ENCODE data around the gene RUNDC3A. TPM values are rescaled to one million over a fixed set of nuclear protein-coding genes. Genes with fewer than 3 reads are reported as not detected.

RUNDC3A gene
- total and polyA plus RNA-seq, 2 of the 13 experiments (the other 11 are each of a cell fraction or from before 2014, with no cell fraction given), result 0.25 TPM; not detected in 1

GRCh38 chr17:44323359-44324091 is 15.1 kb downstream of the RUNDC3A start (continued):
- TF ChIP-seq ZNF335 (CRISPR knock-in tag; IDR thresholded peaks at IDR 0.05) (no peak), JUNB (CRISPR knock-in tag; IDR thresholded peaks at IDR 0.05; ENCODE audit: borderline replicate concordance) (no peak; the same call in 1 of the 2 replicates), CBX5 (CRISPR knock-in tag; IDR thresholded peaks at IDR 0.05; ENCODE audit: borderline replicate concordance) (no peak), ATF3 (CRISPR knock-in tag; IDR thresholded peaks at IDR 0.05) (no peak), ZNF280D (CRISPR knock-in tag; IDR thresholded peaks at IDR 0.05) (peak; percentile 61), FOXC1 (CRISPR knock-in tag; IDR thresholded peaks at IDR 0.05; ENCODE audit: borderline replicate concordance) (0 out of 2 replicates have a peak, but pooled peaks have one; percentile 65), ZBTB4 (CRISPR knock-in tag; IDR thresholded peaks at IDR 0.05; ENCODE audit: borderline replicate concordance) (no peak; the same call in 1 of the 2 replicates), BCL6 (CRISPR knock-in tag; IDR thresholded peaks at IDR 0.05) (no peak), BRD4 (CRISPR knock-in tag; IDR thresholded peaks at IDR 0.05) (no peak), ZNF780A (CRISPR knock-in tag; IDR thresholded peaks at IDR 0.05) (no peak), ZFP91 (CRISPR knock-in tag; IDR thresholded peaks at IDR 0.05; ENCODE audit: borderline replicate concordance) (0 out of 2 replicates have a peak, but pooled peaks have one; percentile 54), KDM2A (CRISPR knock-in tag; IDR thresholded peaks at IDR 0.05; ENCODE audit: borderline replicate concordance, low read depth) (peak; percentile 45; the same call in 1 of the 2 replicates), ZBTB44 (CRISPR knock-in tag; IDR thresholded peaks at IDR 0.05) (no peak), TCF7 (IDR thresholded peaks at IDR 0.05; ENCODE audit: low read depth) (no peak), GABPA (IDR thresholded peaks at IDR 0.05; ENCODE audit: low read depth, low read length) (no peak), GABPA (CRISPR knock-in tag; IDR thresholded peaks at IDR 0.05; ENCODE audit: low read depth) (no peak), ZNF383 (CRISPR knock-in tag; IDR thresholded peaks at IDR 0.05; ENCODE audit: borderline replicate concordance) (no peak)
